Stimulated activated naive CD8-positive, alpha-beta T cell treated with anti-CD3 and anti-CD28 coated beads, Interleukin-15, amount 100 ng/mL, for 72 hours (primary cell): ENCODE measurements around the gene SLCO3A1.

Experiments
- ATAC-seq: fragments of 150-1000 bp; cut with Tn5 transposase; 2 replicates; pipeline ENCODE4 v1.10.0; 2021; ENCODE audit warnings: mild to moderate bottlenecking, moderate library complexity
- DNase-seq, 2 donors: peaks; one replicate each; pipeline ENCODE4 v3.0.0; 2021 to 2022
- H3K27ac Mint-ChIP-seq, 2 donors: one replicate each; pipeline ENCODE4 v1.8.0; 2022; ENCODE audit warnings: mild to moderate bottlenecking in 2 of 2, mixed read lengths in 2 of 2, moderate library complexity in 2 of 2
- H3K27me3 Mint-ChIP-seq: one replicate; pipeline ENCODE4 v1.8.0; 2022; ENCODE audit warnings: mixed read lengths
- H3K4me1 Mint-ChIP-seq: one replicate; pipeline ENCODE4 v1.8.0; 2022; ENCODE audit warnings: mild to moderate bottlenecking, mixed read lengths
- H3K4me3 Mint-ChIP-seq, 2 donors: one replicate each; pipeline ENCODE4 v1.8.0; 2022; ENCODE audit warnings: mild to moderate bottlenecking in 2 of 2, mixed read lengths in 2 of 2, moderate library complexity in 1 of 2
- H3K9me3 Mint-ChIP-seq, 2 donors: one replicate each; pipeline ENCODE4 v1.8.0; 2022; ENCODE audit warnings: mixed read lengths in 2 of 2

The SLCO3A1 gene

GRCh38 chr15:92130906-92131305, 277.4 kb downstream of the SLCO3A1 start:
- Mint-ChIP-seq H3K4me1 (peaks cover 10% of the 10 kb centered on the region), H3K27ac (no peak overlapping the region), H3K9me3 (no peaks in the 10 kb centered on the region), H3K4me3 (no peak overlapping the region), H3K27me3 (no peaks in the 10 kb centered on the region)
- ATAC-seq (no peak), DNase-seq (no peak)

- ATAC-seq, result no peak
- Mint-ChIP-seq H3K27ac (no peak overlapping the region), H3K4me3 (no peak overlapping the region), H3K9me3 (no peaks in the 10 kb centered on the region), H3K27me3 (no peaks in the 10 kb centered on the region), H3K4me1 (peaks cover 10% of the 10 kb centered on the region)
- DNase-seq, result no peak
Measured at GRCh38 chr15:92132982-92133755, 279.7 kb downstream of the SLCO3A1 start.

- H3K4me1 Mint-ChIP-seq, result peaks cover under 1% of the 10 kb centered on the region
- DNase-seq (no peak), ATAC-seq (no peak)
- H3K4me3 Mint-ChIP-seq, result no peak overlapping the region
- H3K9me3 Mint-ChIP-seq, result no peaks in the 10 kb centered on the region
- no peaks in the 10 kb centered on the region for H3K27me3 Mint-ChIP-seq
- no peak overlapping the region for H3K27ac Mint-ChIP-seq
Measured at GRCh38 chr15:92140796-92141195, 287.3 kb downstream of the SLCO3A1 start.

- Mint-ChIP-seq H3K9me3 (no peaks in the 10 kb centered on the region), H3K4me3 (no peak overlapping the region), H3K4me1 (no peaks in the 10 kb centered on the region), H3K27ac (no peak overlapping the region), H3K27me3 (no peaks in the 10 kb centered on the region)
- no peak for DNase-seq
- ATAC-seq, result no peak
Measured at GRCh38 chr15:92141607-92142006, 288.1 kb downstream of the SLCO3A1 start.

GRCh38 chr15:92142242-92143232, 289.0 kb downstream of the SLCO3A1 start:
- no peaks in the 10 kb centered on the region for H3K4me1 Mint-ChIP-seq
- no peaks in the 10 kb centered on the region for H3K27me3 Mint-ChIP-seq
- DNase-seq, result no peak
- ATAC-seq, result no peak
- H3K4me3 Mint-ChIP-seq, result no peak overlapping the region
- H3K27ac Mint-ChIP-seq, result no peak overlapping the region
- H3K9me3 Mint-ChIP-seq, result no peaks in the 10 kb centered on the region

- H3K27ac Mint-ChIP-seq, result no peak overlapping the region
Measured at GRCh38 chr15:92143765-92144164, 290.3 kb downstream of the SLCO3A1 start.

GRCh38 chr15:92146511-92147150, 293.1 kb downstream of the SLCO3A1 start:
- no peak overlapping the region for H3K4me3 Mint-ChIP-seq
- no peak overlapping the region for H3K27ac Mint-ChIP-seq
- DNase-seq, result no peak

More at GRCh38 chr15:92143765-92144164, 290.3 kb downstream of the SLCO3A1 start:
- ATAC-seq, result no peak
- Mint-ChIP-seq H3K9me3 (no peaks in the 10 kb centered on the region), H3K27me3 (no peaks in the 10 kb centered on the region), H3K4me1 (no peaks in the 10 kb centered on the region), H3K4me3 (no peak overlapping the region)
- no peak for DNase-seq

GRCh38 chr15:92149029-92149428, 295.5 kb downstream of the SLCO3A1 start:
- H3K4me3 Mint-ChIP-seq, result no peak overlapping the region
- no peaks in the 10 kb centered on the region for H3K27me3 Mint-ChIP-seq
- DNase-seq, result no peak
- ATAC-seq, result no peak
- no peaks in the 10 kb centered on the region for H3K9me3 Mint-ChIP-seq
- no peaks in the 10 kb centered on the region for H3K4me1 Mint-ChIP-seq
- H3K27ac Mint-ChIP-seq, result no peak overlapping the region

More at GRCh38 chr15:92146511-92147150, 293.1 kb downstream of the SLCO3A1 start:
- Mint-ChIP-seq H3K27me3 (no peaks in the 10 kb centered on the region), H3K9me3 (no peaks in the 10 kb centered on the region), H3K4me1 (no peaks in the 10 kb centered on the region)
- no peak for ATAC-seq

GRCh38 chr15:92149465-92149864, 296.0 kb downstream of the SLCO3A1 start:
- ATAC-seq, result no peak
- H3K27me3 Mint-ChIP-seq, result no peaks in the 10 kb centered on the region
- no peak for DNase-seq
- H3K27ac Mint-ChIP-seq, result no peak overlapping the region
- H3K9me3 Mint-ChIP-seq, result no peaks in the 10 kb centered on the region
- no peaks in the 10 kb centered on the region for H3K4me1 Mint-ChIP-seq
- H3K4me3 Mint-ChIP-seq, result no peak overlapping the region

- ATAC-seq (no peak), DNase-seq (no peak)
- no peaks in the 10 kb centered on the region for H3K9me3 Mint-ChIP-seq
- no peak overlapping the region for H3K27ac Mint-ChIP-seq
- no peak overlapping the region for H3K4me3 Mint-ChIP-seq
- H3K27me3 Mint-ChIP-seq, result no peaks in the 10 kb centered on the region
- no peaks in the 10 kb centered on the region for H3K4me1 Mint-ChIP-seq
Measured at GRCh38 chr15:92151168-92151567, 297.7 kb downstream of the SLCO3A1 start.

GRCh38 chr15:92151741-92152140, 298.2 kb downstream of the SLCO3A1 start:
- DNase-seq (no peak), ATAC-seq (no peak)
- Mint-ChIP-seq H3K27ac (no peak overlapping the region), H3K4me1 (no peaks in the 10 kb centered on the region), H3K9me3 (no peaks in the 10 kb centered on the region), H3K27me3 (no peaks in the 10 kb centered on the region), H3K4me3 (no peak overlapping the region)

GRCh38 chr15:92152983-92153382, 299.5 kb downstream of the SLCO3A1 start:
- H3K4me3 Mint-ChIP-seq, result no peak overlapping the region
- peaks cover 3% of the 10 kb centered on the region for H3K4me1 Mint-ChIP-seq
- no peak for DNase-seq
- no peaks in the 10 kb centered on the region for H3K9me3 Mint-ChIP-seq
- peak overlapping the region in 1 of 2 donors; percentile 84 for H3K27ac Mint-ChIP-seq
- H3K27me3 Mint-ChIP-seq, result no peaks in the 10 kb centered on the region
- ATAC-seq, result no peak

- H3K27ac Mint-ChIP-seq, result peak overlapping the region in 1 of 2 donors; percentile 84
- ATAC-seq (no peak), DNase-seq (no peak)
- H3K4me3 Mint-ChIP-seq, result no peak overlapping the region
- H3K9me3 Mint-ChIP-seq, result no peaks in the 10 kb centered on the region
- H3K4me1 Mint-ChIP-seq, result peaks cover 10% of the 10 kb centered on the region
- no peaks in the 10 kb centered on the region for H3K27me3 Mint-ChIP-seq
Measured at GRCh38 chr15:92153620-92154019, 300.1 kb downstream of the SLCO3A1 start.

GRCh38 chr15:92155934-92156333, 302.4 kb downstream of the SLCO3A1 start:
- Mint-ChIP-seq H3K27ac (no peak overlapping the region), H3K27me3 (no peaks in the 10 kb centered on the region), H3K4me1 (peaks cover 27% of the 10 kb centered on the region), H3K9me3 (no peaks in the 10 kb centered on the region), H3K4me3 (no peak overlapping the region)
- DNase-seq, result no peak
- ATAC-seq, result no peak

- Mint-ChIP-seq H3K4me3 (peak overlapping the region in 1 of 2 donors; percentile 1), H3K4me1 (peaks cover 33% of the 10 kb centered on the region), H3K9me3 (no peaks in the 10 kb centered on the region), H3K27ac (peak overlapping the region in 1 of 2 donors; percentile 12), H3K27me3 (no peaks in the 10 kb centered on the region)
- ATAC-seq (peak; percentile 39), DNase-seq (no peak)
Measured at GRCh38 chr15:92157666-92158298, 304.3 kb downstream of the SLCO3A1 start.
